Stimulated activated CD8-positive, alpha-beta memory T cell treated with anti-CD3 and anti-CD28 coated beads, Interleukin-15, amount 100 ng/mL, for 1 hour (primary cell): ENCODE results near the gene CENPO.
"Not testable (repeated sequence)": the region's sequence is repeated elsewhere in the genome, so short reads cannot be mapped to it uniquely, and the experiment has no call there.

Experiments used
- DNase-seq: peaks from one replicate; pipeline ENCODE4 v3.0.0-alpha.2; 2020; ENCODE audit warnings: low read depth

Gene CENPO

GRCh38 chr2:24824071-24824588 is 30.9 kb downstream of the CENPO start:
- no peak for DNase-seq

- no peak for DNase-seq
Measured at GRCh38 chr2:24824966-24825882, 32.0 kb downstream of the CENPO start.

GRCh38 chr2:24825883-24826772 is 32.9 kb downstream of the CENPO start:
- DNase-seq = no peak

GRCh38 chr2:24826773-24827145 is 33.5 kb downstream of the CENPO start:
- no peak for DNase-seq

GRCh38 chr2:24827321-24828237 is 34.4 kb downstream of the CENPO start:
- peak; percentile 43 for DNase-seq

- DNase-seq = no peak
Measured at GRCh38 chr2:24828238-24828996, 35.2 kb downstream of the CENPO start.

GRCh38 chr2:24830351-24830750 is 37.1 kb downstream of the CENPO start:
- DNase-seq = no peak

- no peak for DNase-seq
Measured at GRCh38 chr2:24830786-24831185, 37.6 kb downstream of the CENPO start.

- DNase-seq = no peak
Measured at GRCh38 chr2:24831221-24832072, 38.2 kb downstream of the CENPO start.

GRCh38 chr2:24832073-24832461 is 38.8 kb downstream of the CENPO start:
- DNase-seq = no peak

GRCh38 chr2:24832521-24832920 is 39.3 kb downstream of the CENPO start:
- DNase-seq = no peak

GRCh38 chr2:24832931-24833701 is 39.9 kb downstream of the CENPO start:
- no peak for DNase-seq

- DNase-seq = no peak
Measured at GRCh38 chr2:24833821-24834732, 40.9 kb downstream of the CENPO start.

- DNase-seq = no peak
Measured at GRCh38 chr2:24834733-24835395, 41.6 kb downstream of the CENPO start.

- not testable (repeated sequence) for DNase-seq
Measured at GRCh38 chr2:24835411-24835810, 42.2 kb downstream of the CENPO start.

GRCh38 chr2:24836206-24836605 is 43.0 kb downstream of the CENPO start:
- DNase-seq = no peak

- DNase-seq = no peak
Measured at GRCh38 chr2:24836706-24837105, 43.5 kb downstream of the CENPO start.
